ENCODE measurements around the gene INTS15.

- no peak for TF ChIP-seq POLR2A (IDR thresholded peaks at IDR 0.05; ENCODE audit: low read depth, low read length)
- no peak for TF ChIP-seq POLR2AphosphoS5 (IDR thresholded peaks at IDR 0.05; ENCODE audit: low read depth, low read length)
- TF ChIP-seq TAF1 (IDR thresholded peaks at IDR 0.05; ENCODE audit: low read depth, low read length): no peak
Measured at GRCh38 chr7:6621195-6622133, 31.6 kb downstream of the INTS15 start.
